GM12801 (cell line): ENCODE data around the gene BSPRY.

Source experiments
- CTCF ChIP-seq: IDR thresholded peaks from one replicate; pipeline ENCODE4 v1.5.1; 2011; ENCODE audit warnings: control low read depth; ENCODE audit not compliant: insufficient read length; ENCODE audit errors: extremely low read depth

BSPRY gene

GRCh38 chr9:113409883-113410206, 60.5 kb downstream of the BSPRY start:
- TF ChIP-seq CTCF: no peak

- TF ChIP-seq CTCF: no peak
These were observed 61.0 kb downstream of the BSPRY start, which contains the start of the genes C9orf43 and POLE3 for GRCh38 chr9:113410207-113410864. Gene C9orf43 (plus strand): TSS chr9:113410747. CDS start chr9:113413494, 2,747 bp downstream. Gene POLE3 (minus strand): TSS chr9:113410675. CDS start chr9:113410293, 382 bp downstream.

GRCh38 chr9:113416149-113416721, 66.9 kb downstream of the BSPRY start:
- no peak for TF ChIP-seq CTCF

- TF ChIP-seq CTCF: no peak
These were observed 68.0 kb downstream of the BSPRY start for GRCh38 chr9:113417370-113417769.
